NT2/D1 (cell line): Measurements from ENCODE around the gene RGS7.
A peak's percentile ranks its signal among the peaks of the same experiment; 100 is the strongest.

Source experiments
- DNase-seq: peaks from one replicate; pipeline ENCODE4 v3.0.0-alpha.2; 2011; ENCODE audit warnings: low read depth, low spot score
- H3K27me3 ChIP-seq: 2 replicates; pipeline ENCODE4 v1.6.0; 2011; ENCODE audit warnings: mild to moderate bottlenecking; ENCODE audit not compliant: insufficient read length, insufficient read depth
- H3K36me3 ChIP-seq: 2 replicates; pipeline ENCODE4 v1.6.1; 2011; ENCODE audit warnings: mild to moderate bottlenecking, low read length, mixed read lengths; ENCODE audit not compliant: insufficient read depth, insufficient read length
- H3K4me1 ChIP-seq: 2 replicates; pipeline ENCODE4 v1.5.1; 2011; ENCODE audit not compliant: insufficient read depth, insufficient read length
- H3K4me3 ChIP-seq: 2 replicates; pipeline ENCODE4 v1.5.1; 2011; ENCODE audit warnings: low read depth; ENCODE audit not compliant: insufficient read length
- H3K9ac ChIP-seq: 2 replicates; pipeline ENCODE4 v1.6.0; 2011; ENCODE audit warnings: low read depth; ENCODE audit not compliant: insufficient read length
- H3K9me3 ChIP-seq: 2 replicates; pipeline ENCODE4 v1.5.1; 2011; ENCODE audit warnings: mild to moderate bottlenecking, low read length; ENCODE audit not compliant: insufficient read depth
- SUZ12 ChIP-seq: IDR thresholded peaks from 2 replicates; pipeline ENCODE4 v1.6.1; 2011; ENCODE audit not compliant: insufficient read length, insufficient read depth; ENCODE audit errors: extremely low read depth
- YY1 ChIP-seq: IDR thresholded peaks from 2 replicates; pipeline ENCODE4 v1.6.1; 2011; ENCODE audit not compliant: insufficient read length, insufficient read depth
- ZNF274 ChIP-seq: IDR thresholded peaks from 2 replicates; pipeline ENCODE4 v1.6.1; 2011; ENCODE audit warnings: mild to moderate bottlenecking, low read depth, low read length

The RGS7 gene

GRCh38 chr1:241077386-241078147 lies 279.4 kb downstream of the RGS7 start:
- H3K36me3 ChIP-seq, result no peaks in the 10 kb centered on the region
- H3K4me1 ChIP-seq, result no peaks in the 10 kb centered on the region
- H3K9ac ChIP-seq, result no peak overlapping the region
- H3K9me3 ChIP-seq, result no peaks in the 10 kb centered on the region
- TF ChIP-seq YY1 (no peak), SUZ12 (no peak)
- H3K27me3 ChIP-seq, result no peaks in the 10 kb centered on the region
- DNase-seq, result no peak
- no peak overlapping the region for H3K4me3 ChIP-seq

GRCh38 chr1:241074507-241074906 lies 282.5 kb downstream of the RGS7 start:
- H3K4me3 ChIP-seq, result no peak overlapping the region
- no peak for TF ChIP-seq ZNF274
- TF ChIP-seq YY1, result no peak
- no peak for TF ChIP-seq SUZ12
- H3K36me3 ChIP-seq, result no peaks in the 10 kb centered on the region
- DNase-seq, result no peak
- no peaks in the 10 kb centered on the region for H3K27me3 ChIP-seq
- H3K9ac ChIP-seq, result no peak overlapping the region
- H3K4me1 ChIP-seq, result no peaks in the 10 kb centered on the region
- no peaks in the 10 kb centered on the region for H3K9me3 ChIP-seq

GRCh38 chr1:241068359-241068758 lies 288.6 kb downstream of the RGS7 start:
- no peaks in the 10 kb centered on the region for H3K27me3 ChIP-seq
- TF ChIP-seq ZNF274, result no peak
- 0 out of 2 replicates have a peak, but pooled peaks cover 6% of the 10 kb centered on the region for H3K9me3 ChIP-seq
- no peak overlapping the region for H3K4me3 ChIP-seq
- DNase-seq, result no peak
- peaks cover 2% of the 10 kb centered on the region for H3K4me1 ChIP-seq
- H3K36me3 ChIP-seq, result no peaks in the 10 kb centered on the region
- no peak overlapping the region for H3K9ac ChIP-seq

- H3K4me3 ChIP-seq, result no peak overlapping the region
- H3K36me3 ChIP-seq, result no peaks in the 10 kb centered on the region
- DNase-seq, result no peak
- peaks cover 2% of the 10 kb centered on the region for H3K4me1 ChIP-seq
- no peaks in the 10 kb centered on the region for H3K27me3 ChIP-seq
- no peaks in the 10 kb centered on the region for H3K9me3 ChIP-seq
- TF ChIP-seq YY1 (no peak), ZNF274 (no peak), SUZ12 (no peak)
- no peak overlapping the region for H3K9ac ChIP-seq
Measured at GRCh38 chr1:241063276-241063675, 293.7 kb downstream of the RGS7 start.

- Histone ChIP-seq H3K4me3 (no peak overlapping the region), H3K4me1 (peaks cover 2% of the 10 kb centered on the region), H3K36me3 (no peaks in the 10 kb centered on the region), H3K27me3 (no peaks in the 10 kb centered on the region), H3K9me3 (no peaks in the 10 kb centered on the region), H3K9ac (no peak overlapping the region)
- TF ChIP-seq ZNF274, result no peak
- no peak for TF ChIP-seq YY1
- TF ChIP-seq SUZ12, result no peak
- no peak for DNase-seq
Measured at GRCh38 chr1:241061062-241061461, 295.9 kb downstream of the RGS7 start.

- no peak for TF ChIP-seq SUZ12
- peak; percentile 82 for DNase-seq
- H3K9me3 ChIP-seq, result no peaks in the 10 kb centered on the region
- H3K27me3 ChIP-seq, result no peaks in the 10 kb centered on the region
- no peak overlapping the region for H3K9ac ChIP-seq
- no peaks in the 10 kb centered on the region for H3K36me3 ChIP-seq
- H3K4me1 ChIP-seq, result peaks cover 2% of the 10 kb centered on the region
- no peak overlapping the region for H3K4me3 ChIP-seq
Measured at GRCh38 chr1:241048622-241049021, 308.4 kb downstream of the RGS7 start.

GRCh38 chr1:241045659-241046058 lies 311.3 kb downstream of the RGS7 start:
- TF ChIP-seq YY1, result no peak
- no peak for TF ChIP-seq ZNF274
- no peak for TF ChIP-seq SUZ12
- Histone ChIP-seq H3K9ac (no peak overlapping the region), H3K4me3 (no peak overlapping the region), H3K4me1 (peaks cover 2% of the 10 kb centered on the region), H3K36me3 (no peaks in the 10 kb centered on the region), H3K27me3 (no peaks in the 10 kb centered on the region), H3K9me3 (no peaks in the 10 kb centered on the region)
- DNase-seq, result peak; percentile 63
